C1 segment of cervical spinal cord (tissue), 14 donors: ENCODE results near the gene CCNL1.

Source experiments
- DNase-seq, 14 donors: peaks; one replicate each; lab custom pipeline; 2025; lab: John Stamatoyannopoulos, UW

The CCNL1 gene

DNA sequence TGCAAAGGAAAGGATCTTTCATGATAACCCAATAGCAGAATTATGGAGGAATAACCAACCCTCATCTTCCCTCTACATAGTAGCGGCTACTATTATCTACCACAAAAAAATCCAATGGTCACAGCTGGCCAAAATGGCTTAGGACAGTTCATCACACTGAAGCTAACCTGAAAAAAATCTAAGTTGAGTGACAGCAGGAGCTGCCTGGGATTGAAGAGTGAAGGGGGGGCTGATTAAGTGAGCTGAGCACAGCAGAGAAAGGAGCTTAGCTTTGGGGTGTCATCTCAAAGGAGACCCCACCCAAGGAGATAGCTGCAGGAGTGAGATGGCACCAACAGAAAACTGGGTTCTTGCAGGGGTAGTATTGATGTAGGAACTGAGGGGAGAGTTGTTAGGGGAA lies 33.6 kb downstream of the CCNL1 start:
- DNase-seq, result no peak

DNA sequence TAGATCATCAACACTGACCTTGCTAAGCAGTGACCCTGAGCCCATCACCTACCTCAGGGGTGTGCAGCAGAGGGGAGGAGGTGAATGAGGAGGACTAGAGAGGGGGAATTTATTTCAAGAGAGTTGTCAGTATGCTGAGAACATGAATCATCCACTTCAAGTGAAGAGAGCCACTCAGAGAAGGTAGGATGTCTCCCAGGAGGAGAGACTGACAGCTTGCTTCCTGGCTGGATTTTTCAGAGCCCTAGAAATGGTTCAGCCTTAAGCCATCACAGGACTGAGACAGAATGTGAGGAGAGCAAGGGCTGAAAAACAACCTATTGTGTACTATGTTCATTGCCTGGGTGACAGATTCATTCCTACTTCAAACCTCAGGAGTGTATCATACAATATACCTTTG lies 34.8 kb downstream of the CCNL1 start:
- DNase-seq, result no peak

DNA sequence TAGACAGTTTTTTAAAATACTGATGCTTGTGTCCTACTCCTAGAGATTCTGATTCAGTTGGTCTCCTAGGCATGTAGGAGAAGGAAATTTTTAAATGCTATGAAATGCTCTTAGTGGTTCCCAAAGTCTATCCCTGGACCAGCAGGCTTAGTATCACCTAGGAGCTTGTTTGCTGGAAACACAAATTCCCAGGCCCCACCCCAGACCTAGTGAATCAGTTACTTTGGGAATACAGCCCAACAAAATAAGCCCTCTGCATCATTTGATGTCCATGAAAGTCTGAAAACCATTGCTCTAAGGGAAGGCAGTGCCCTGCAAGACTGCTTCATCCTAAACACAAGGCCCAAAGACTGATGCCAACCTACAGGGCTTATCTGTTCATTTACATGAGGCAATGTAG lies 36.3 kb downstream of the CCNL1 start:
- no peak for DNase-seq

DNA sequence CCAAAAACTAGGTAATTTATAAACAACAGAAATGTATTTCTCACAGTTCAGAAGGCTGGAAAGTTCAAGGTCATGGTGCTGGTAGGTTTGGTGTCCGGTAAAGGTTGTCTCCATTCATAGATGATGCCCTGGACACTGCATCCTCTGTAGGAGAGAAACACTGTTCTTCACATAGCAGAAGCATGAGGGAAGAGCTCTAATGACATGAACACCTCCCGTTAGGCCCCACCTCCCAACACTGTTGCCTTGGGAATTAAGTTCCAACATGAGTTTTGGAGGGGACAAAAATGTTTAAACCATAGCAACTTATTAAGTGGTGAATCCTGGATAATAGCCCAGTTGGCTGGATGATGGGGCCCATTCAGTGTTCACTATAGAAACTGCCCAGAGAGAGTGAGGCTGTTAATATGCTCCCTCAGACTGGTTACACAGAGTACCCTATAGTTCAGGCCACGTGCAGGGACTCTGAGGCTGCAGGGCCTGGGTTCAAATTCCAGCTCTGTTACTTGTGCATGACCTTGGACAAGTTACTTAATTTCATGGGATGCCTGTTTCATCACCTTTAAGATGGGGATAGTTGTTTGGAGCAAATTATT lies 37.0 kb downstream of the CCNL1 start:
- DNase-seq, result no peak

DNA sequence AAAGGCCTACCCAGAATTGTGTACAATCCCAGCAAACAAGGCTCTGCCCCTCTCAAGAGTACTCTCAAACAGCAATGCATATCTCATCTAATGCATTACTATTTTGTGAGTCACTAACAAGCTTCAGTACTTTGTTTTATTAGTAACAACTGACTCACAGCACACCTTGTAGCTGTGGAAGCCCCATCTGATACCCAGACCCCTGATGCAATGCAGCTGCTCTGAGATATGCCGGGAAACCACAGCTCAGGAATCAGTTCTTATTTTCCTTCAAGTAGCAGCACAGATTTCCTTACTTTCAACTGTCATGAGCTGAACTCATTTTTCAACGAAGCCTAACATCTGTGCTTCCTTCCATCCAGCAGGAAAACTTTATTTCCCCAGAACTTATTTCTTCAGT lies 37.8 kb downstream of the CCNL1 start:
- DNase-seq, result no peak

DNA sequence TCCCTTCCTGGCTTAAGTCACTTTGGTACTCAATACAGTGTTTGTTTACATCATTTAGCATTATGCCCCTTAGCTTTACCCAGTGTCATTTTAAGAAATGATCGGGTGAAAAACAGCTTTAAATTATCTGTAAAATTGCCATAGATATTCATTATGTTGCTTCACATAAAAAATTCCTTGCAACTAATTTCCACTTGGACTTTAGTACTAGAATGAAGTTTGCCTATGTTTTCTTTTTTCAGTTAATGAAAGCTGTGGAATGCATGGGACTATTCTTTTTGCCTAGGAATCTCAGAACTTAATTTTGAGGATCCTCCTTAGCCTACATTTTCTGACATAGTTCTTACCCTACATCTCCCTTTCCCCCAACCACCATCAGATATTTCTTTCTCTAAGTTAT lies 38.4 kb downstream of the CCNL1 start:
- DNase-seq, result no peak

DNA sequence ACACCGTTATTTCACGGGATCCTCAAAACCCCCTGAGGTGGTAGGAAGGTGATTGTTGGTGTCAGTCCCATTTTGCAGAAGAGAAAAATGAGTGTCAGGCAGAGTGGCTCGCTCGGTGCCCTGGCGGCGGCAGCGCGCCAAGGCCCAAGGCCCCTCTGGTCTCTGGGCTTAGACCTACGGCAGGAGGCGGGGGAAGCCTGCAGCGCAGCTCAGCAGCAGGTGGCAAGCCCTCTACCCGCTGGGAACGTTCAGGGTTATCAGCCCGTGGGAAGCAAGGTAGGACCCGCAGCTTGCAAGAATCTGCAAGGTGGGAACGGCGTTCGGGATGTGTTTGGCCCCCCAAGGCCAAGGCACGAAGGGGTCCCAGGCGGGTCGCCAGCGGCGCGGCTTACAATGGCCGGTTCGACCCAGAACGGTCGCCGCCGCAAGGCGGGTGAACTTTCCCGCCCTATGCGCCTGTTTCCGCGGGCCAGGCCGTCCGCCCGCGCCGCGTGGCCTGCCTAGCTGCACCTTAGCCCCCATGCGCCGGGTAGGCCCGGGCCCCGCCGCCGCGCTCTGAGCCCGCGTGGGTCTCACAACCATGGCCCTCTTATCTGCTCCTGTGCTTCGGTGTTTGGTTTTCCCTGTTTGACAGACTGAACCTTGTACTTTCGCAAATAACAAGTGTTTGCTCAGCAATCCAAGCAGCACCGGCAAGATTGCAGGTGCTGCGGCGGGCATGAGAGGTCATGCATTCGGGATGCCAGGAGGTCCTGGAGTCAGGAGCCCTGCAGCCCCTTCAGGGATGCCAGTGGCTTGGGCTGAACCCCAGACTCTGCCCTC lies 39.7 kb downstream of the CCNL1 start:
- no peak for DNase-seq

DNA sequence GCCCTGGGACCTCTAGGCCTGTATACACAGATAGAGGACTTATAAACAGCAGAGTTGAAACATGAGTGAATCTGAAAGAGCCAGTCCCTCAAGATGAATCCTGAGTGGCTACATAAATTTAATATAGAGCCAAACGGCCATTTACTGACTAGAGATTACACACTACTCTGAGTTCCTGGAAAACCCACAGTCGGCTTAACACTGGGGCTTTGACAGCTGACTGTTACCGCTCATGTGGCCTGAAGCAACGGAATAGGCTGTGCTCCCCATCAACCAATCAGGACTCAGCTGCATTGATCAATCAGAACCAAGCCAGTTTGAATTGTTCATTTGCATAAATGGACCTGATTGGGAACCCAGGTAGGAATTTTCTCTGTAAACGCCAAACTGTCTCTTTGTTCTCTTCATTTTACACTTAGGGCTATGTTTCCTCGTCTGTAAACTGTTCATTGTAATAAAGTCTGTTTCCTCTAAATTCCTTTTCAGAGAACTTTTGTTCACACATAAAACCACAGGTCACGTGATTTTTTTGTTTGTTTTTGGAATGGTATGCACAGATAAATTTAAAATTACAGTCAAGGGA lies 40.5 kb downstream of the CCNL1 start:
- DNase-seq, result no peak

DNA sequence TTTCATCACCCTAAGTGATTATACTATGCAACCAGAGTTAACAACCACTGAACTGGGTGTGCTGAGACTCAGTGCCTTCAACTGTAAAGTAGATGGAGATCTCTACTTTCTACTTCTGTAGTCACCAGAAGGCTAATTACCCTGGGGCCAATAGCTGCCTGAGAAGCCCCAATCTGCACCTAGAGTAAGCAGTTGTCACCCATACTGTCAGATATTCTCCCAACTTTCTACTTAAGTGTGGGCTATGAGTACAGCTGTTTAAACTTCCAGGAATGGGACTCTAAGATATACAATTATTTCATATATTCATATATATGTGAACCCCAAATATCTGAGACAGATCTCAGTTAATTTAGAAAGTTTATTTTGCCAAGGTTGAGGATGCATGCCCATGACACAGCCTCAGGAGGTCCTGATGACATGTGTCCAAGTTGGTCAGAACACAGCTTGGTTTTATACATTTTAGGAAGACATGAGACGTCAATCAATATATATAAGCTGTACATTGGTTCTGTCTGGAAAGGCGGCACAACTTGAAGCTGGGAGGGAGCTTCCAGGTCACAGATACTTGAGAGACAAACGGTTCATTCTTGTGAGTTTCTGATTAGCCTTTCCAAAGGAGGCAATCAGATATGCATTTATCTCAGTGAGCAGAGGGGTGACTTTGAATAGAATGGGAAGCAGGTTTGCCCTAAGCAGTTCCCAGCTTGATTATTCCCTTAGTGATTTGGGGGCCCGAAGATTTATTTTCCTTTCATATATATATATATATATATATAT lies 41.9 kb downstream of the CCNL1 start:
- no peak for DNase-seq

DNA sequence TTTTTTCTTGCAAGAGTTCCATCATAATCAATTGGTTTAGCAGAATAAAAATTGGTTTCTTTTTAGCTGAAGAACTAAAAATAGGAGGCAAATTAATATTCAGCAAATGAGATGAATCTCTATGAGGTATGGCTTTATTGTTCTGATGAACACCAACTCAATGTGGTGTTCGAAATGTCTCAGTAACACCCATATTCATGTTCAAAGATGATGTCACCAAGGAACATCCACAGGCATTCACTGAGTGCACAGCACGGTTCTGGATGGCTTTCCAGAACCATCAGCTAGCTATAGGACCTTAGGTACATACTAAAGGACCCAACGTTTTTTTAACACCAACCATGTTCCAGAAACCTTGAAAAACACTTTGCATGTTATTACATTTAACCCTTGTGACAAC lies 42.7 kb downstream of the CCNL1 start:
- DNase-seq, result no peak

DNA sequence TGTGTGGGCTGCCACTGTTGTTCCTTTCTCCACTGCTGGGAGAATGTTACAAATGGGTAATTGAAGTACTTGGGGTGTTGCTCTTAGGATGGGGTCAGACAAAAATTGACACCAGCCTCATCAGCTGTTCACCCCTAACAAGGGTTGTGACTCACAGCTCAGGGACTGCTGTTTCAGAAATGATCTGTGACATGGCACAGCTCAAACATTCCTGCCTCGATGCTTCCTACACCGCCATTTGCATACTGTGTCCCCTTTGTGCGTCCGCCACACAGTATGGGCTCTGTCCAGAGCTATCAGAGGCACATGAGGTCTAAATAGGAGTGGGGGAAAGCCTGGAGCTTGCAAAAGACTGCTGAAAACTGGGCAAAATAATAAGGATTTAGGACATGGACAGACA lies 43.9 kb downstream of the CCNL1 start:
- DNase-seq, result no peak

DNA sequence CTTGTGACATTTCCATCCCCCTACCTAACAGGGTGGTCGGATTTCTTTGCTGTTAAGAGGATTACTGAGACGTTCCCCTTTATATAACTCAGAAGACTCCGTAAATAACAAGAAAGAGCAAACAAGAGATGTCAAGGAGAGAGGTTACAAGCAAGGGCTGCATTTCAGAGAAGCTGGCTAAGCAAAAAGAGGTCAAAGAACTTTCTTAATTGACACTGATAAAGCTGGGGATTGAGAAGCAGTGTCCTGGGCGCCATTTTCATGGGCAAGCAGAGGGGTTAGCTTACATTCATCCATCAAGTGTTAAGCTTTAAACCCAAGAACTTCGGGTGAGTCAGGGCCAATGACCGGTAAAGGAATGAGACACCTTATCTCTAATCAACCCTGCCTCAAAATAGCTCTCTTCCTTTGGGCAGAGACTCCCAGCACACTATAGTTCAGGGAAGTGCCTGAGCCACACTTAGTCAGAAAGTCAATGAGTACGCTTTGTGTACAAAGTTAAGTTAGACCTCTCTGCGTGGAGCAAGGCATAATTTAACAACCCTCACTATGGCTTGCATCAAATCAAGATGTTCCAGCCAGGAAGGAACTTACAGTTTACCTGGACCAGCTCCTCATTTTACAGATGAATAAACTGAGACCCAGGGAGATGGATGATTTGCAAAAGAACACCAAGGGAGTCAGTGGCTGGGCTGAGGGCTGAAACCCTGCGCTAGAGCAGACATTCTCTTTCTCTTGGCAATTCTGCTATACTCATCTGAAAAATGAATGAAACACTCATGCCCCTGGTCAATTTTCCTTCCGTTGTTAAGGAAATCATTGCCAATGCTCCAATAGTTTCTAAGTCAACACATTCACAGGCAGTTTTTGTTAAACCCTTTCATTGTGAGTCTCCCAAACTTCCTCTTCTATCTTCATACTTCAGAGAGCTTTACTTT lies 44.6 kb downstream of the CCNL1 start:
- no peak for DNase-seq

DNA sequence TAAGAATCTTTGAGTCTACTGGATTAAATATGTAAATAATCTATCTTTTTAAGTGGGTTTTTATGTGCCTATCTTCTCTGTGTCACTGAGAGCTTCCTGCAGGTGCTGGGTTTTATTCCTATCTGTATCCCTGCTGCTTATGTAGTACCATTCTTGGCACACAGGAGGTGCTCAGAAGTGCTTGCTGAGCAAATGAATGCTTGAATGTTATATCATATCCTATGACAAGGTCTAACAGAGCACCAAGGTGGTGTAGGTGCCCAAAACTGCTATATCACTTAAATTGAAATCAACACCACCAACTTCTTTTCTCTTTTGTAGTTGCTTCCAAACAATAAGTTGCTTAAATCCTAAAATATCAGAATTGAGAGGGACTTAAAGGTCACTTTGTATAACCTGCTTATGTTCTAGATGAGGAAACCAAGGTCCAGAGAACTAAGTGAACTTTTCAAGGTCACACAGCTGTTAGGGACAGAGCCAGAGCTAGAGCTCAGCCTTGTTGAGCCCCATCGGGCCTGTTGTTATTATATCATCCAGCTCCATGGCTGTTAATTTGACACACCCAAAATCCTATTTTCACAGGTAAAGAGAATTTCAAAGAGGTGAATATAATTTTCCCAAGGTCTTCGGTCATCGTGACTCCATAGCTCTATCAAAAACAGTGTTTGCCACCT lies 46.0 kb downstream of the CCNL1 start:
- DNase-seq, result no peak

DNA sequence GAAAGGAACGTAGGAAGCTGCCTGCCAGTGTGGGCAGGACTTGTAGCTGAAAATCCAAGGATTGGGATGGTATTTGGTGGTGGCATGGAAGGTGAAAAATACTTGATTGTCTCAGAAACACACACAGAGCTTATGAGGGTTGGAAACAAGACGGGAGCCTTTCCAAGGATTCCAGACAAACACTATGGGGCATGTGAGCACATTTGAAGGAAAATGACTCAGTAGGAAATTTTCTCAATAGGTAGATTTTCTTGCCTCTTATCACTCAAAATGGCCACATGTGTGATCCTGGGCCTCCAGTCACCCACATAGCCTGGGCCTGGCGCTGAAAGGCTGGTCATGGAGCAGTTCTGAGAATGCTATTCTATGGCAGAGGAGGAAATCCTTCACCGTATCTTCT lies 47.4 kb downstream of the CCNL1 start:
- DNase-seq, result no peak

DNA sequence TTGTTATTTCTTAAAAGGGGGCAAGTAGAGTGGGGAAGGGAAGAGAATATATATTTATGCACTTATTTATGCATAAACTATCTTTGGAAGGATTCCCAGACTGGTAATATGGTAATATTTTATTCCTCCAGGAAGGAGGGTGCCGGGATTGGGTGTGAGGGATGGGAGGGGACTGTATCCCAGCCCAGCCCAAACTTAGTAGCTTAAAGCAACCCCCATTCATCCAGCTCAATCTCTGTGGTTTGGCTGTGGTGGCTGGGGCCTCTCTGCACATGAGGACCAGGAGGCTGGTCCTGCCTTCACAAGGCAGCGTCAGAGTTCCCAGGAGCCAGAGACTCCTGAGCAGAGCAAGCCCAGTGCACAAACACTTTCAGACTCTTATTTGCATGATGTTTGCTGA lies 48.4 kb downstream of the CCNL1 start:
- DNase-seq, result no peak

DNA sequence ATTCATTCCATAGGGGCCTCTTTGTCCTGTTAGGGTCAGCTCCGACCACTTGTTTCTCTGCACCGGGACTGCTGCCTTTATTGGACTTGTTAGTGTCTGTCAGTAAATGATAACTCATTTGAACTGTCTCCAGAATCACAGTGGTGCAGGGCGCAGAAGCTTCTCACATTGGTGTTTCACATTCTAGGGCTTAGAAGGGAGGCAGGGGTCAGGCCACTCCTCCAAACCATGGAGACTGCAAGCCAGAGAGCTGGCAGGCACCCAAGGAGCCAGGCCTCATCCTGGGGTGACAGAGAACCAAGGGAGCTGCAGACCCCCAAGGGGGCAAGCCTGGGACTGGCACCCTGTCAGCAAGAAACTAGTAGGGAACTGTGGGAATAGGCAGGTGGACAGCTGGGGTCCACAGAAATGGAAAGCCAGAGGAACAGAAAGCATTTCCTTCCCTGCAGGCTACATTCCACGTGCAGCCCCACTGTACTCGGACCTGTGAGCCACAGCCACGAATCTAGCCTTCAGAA lies 49.1 kb downstream of the CCNL1 start:
- no peak for DNase-seq

DNA sequence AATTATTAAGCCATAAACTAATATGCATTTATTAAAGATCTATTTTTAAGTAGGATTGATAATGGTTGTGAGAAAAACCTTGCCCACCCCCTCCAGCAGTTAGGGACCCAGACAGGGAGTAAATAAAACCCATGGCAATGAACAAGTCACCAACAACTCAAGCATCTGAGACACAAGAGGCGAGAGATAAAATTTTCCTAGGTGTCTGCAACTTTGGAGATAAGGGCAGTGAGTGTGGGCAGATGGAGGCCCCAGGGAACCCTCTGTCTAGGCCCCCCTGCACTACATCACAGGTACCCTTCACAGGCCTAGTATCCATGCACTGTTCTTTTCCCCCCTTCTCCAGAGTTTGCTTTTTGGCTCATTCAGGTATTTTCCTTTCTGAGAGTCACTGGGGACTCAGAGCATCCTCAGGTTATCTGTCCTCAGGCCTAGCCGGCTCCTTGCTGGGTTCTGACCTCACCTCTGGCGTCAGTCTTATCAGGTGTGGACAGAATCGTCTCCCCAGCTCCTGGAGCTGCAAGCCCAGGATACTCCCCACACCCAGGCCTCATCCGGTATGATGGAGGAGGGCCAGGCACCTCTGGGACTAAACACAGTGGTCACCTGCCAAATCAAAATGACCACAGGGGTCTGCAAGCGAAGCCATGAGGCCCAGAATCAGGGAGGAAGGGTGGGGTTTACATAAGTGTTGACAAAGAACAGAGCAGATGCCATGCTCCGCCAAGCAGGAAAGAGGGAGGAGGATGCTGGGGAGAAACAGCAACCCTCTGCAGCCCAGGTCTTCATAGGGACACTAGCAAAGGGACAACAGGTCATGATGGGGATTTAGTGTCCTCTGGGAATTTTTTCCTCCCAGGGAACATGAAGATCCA lies 50.4 kb downstream of the CCNL1 start:
- DNase-seq, result no peak

DNA sequence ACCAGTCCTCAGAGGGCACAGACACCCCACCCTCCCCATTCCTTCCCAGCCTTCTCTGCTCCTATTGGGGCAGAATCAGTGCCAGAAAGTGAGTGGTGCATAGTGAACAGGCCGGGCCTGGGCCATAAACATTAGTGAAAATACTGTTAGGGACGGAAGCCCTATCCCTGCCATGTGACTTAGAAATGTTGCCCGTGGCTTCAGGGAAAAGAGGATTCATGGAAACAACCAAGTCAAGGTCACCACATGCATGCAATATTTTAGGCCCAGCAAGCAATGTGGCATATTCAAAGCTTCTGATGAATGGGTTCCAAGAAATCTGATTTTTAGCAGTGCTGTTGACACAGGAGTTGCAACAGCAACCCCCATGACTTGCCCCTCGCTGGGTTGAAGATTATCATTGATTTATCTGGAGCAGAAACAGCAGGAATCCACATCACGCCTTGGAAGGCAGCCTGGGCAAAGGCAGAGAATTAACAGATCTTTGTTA lies 52.3 kb downstream of the CCNL1 start:
- no peak for DNase-seq

DNA sequence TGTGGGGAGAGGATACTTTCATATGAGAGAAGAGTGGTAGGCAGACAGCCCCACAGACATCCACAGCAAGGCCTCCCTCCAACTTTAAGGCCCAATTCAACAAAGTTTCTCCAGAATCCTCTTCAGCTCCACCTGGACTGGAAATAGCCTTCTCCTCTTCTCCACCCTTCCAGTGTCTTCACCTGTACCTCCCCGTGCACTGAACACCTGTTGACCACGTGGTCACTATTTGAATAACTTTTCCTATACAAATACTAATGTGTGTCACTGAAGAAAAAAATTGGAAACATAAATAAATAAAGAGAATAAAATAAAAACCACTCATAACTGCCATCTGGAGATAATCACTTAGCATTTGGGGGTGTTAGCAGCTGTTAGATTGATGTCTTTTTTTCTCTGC lies 52.9 kb downstream of the CCNL1 start:
- DNase-seq, result no peak
